GM19025 (cell line): ENCODE data around the gene CHADL.
A peak's percentile ranks its signal among the peaks of the same experiment; 100 is the strongest.

Experiments used
- ATAC-seq: cut with Tn5 transposase; IDR thresholded peaks from one replicate; pipeline ENCODE4 v1.9.1; 2021; ENCODE audit warnings: mild to moderate bottlenecking, low read depth, moderate library complexity; ENCODE audit not compliant: unreplicated experiment

Gene CHADL

DNA sequence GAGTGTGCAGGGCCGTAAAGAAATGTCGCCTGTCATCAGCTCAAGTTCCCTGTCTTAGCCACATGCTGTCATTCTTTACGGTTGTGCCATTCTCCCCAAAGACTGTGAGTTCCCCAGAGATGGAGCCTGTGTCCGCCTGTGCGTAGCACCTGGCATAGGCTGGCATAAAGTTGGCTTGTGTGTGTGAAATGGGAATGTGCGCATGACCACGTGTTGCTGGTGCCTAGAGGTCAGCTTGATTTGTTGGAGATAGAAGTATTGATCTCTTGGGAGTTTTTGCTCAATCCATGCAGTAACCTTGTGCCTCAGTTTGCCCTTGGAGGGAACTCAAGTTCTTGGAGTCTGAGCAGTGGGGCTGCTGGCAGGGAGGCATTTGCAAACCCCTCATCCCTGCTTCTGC lies 9.4 kb downstream of the CHADL start:
- no peak for ATAC-seq

DNA sequence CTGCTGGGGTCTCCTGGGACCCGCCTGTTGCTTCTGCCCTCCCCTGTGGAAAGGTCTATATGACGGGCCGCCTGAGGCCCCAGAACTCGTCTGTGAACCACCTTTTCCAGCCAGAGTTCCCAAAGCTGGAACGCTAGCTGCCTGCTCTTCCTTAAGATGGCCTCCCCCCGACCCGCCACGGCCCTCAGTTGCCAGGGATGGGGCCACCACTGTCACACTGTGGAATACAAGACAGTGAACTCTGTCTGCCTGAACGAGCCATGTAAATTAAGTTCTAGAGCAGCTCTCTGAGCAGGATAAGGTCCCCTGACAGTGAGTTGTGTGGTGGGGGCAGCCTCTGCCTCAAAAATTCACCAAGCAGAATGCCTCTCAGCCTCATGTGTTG lies 10.3 kb downstream of the CHADL start:
- no peak for ATAC-seq

GRCh38 chr22:41229730-41230400 lies 10.9 kb downstream of the CHADL start:
- no peak for ATAC-seq

DNA sequence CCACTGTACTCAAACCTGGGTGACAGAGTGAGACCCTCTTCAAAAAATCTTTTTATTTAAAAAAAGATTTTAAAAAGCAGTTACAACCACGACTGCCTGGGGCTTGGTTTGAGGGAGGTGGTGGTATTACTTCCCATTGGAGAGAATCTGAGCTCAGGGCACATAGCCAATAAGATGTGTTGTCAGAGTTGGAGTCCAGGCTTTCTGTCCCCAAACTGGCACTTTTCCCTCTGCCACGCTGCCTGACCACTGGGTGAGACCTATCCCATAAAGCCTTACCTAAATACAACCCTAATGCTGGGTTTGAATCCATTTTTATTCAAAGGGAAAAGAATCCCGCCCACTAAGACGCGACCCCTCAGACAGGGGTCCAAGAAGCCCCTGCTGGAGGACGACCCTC lies 11.5 kb downstream of the CHADL start:
- ATAC-seq: no peak

GRCh38 chr22:41226723-41227655 lies 13.7 kb downstream of the CHADL start:
- no peak for ATAC-seq

GRCh38 chr22:41223535-41223934 lies 17.2 kb downstream of the CHADL start:
- ATAC-seq: no peak

GRCh38 chr22:41222846-41223507 lies 17.8 kb downstream of the CHADL start:
- no peak for ATAC-seq

- peak; percentile 69 for ATAC-seq
Observed at GRCh38 chr22:41217553-41218157, 23.1 kb downstream of the CHADL start.

GRCh38 chr22:41216984-41217383 lies 23.7 kb downstream of the CHADL start:
- ATAC-seq: no peak

DNA sequence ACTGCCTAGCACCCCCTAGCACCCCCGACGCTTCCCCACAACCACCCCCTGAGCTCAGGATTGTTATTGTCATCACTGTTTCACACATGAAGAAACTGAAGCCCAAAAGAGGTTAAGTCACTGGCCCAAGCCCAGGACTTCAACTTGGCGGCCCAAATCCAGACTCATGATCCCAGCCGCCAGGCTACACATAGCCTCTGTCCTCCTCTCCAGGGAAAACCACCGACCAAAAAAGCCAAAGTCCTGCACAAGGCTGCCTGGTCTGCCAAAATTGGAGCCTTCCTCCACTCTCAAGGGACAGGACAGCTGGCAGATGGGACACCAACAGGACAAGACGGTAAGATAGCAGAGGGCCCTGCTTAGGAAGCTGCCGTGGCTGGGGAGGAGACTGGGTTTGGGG lies 24.8 kb downstream of the CHADL start:
- no peak for ATAC-seq

DNA sequence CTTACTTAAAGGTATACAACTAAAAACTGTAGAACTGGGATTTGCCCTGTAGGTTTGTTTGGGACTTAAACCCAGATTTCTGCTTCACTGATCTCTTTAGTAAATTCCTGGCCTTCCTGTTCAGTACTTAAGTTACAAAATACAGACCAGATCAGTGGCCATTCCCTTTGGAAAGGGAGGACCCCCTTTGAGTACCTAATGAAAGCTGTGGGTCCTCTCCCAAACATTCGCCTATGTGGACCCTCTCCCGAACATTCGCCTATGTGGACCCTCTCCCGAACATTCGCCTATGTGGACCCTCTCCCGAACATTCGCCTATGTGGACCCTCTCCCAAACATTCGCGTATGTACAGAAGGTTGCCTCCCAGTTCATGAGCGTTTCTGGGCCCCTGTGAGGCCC lies 25.3 kb downstream of the CHADL start:
- ATAC-seq: no peak

DNA sequence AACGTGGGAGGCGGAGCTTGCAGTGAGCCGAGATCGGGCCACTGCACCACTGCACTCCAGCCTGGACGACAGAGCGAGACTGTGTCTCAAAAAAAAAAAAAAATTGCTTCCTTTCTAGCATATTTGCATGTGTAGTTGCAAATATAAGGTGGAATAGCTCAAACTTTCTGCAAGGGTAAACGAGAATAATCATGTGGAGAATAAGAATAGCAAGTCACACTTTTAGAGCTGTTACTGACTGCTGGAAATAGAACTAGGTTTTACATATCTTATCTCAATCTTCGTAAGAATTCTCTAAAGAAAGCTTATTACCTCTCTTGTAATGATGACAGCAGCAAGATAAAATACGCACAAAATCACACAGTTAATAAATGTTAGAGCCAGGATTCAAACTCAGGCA lies 34.0 kb downstream of the CHADL start:
- ATAC-seq: no peak

DNA sequence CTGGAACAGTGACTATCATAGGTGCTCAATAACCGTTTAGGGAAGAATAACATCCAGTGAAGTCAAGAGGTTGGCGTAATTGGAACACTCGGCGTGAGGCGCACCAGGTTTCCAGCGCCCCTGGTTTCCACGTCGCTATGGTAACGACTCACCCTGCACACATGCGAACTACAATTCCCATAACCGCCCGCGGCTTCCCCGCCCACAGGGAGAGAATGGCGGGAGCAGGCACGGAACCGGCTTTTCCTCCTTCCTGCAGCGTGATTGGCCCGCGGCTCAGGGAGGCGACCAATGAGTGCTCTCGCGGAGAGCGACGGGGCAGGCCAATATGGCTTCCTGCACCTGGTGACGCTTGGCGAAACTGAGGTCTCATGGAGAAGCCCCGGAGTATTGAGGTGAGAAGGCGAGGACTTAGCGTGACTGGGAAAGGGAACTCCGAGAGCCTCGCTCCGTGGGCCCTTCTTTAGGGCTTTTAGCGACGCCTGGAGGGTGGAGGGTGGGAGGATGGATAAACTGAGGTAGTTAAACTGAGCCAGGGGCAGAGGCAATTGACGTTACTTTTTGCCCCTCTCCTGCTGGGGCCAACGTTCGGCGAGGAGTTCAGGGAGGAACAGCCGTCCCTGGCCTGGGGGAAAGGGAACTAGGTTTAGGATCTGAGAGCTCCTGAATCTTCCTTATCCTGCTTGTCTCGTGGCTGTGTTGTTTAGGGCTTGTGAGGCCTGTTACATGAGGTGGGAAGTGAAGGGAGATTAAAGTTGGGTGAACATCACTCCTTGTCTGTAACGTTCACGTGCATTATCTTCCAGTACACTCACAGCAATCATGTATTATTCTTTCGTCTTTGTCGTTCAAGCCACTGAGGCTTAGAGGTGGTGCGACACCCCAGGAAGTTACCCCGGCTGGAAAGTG lies 35.5 kb downstream of the CHADL start, which contains the start of gene L3MBTL2:
Gene L3MBTL2, plus strand, starts transcription at position 321 of the 909 bp plus-strand sequence. Its CDS starts 51 bp downstream, at position 372.
- ATAC-seq: peak; percentile 97

GRCh38 chr22:41204066-41204465 lies 36.7 kb downstream of the CHADL start:
- no peak for ATAC-seq

GRCh38 chr22:41203118-41203517 lies 37.6 kb downstream of the CHADL start:
- ATAC-seq: no peak

GRCh38 chr22:41201141-41201540 lies 39.6 kb downstream of the CHADL start:
- ATAC-seq: no peak

- no peak for ATAC-seq
Observed at GRCh38 chr22:41198027-41198580, 42.6 kb downstream of the CHADL start.

- ATAC-seq: peak; percentile 91
Observed at GRCh38 chr22:41197038-41197972, 43.4 kb downstream of the CHADL start.
